ENCODE data around the gene ZBTB18. TPM values are rescaled to one million over a fixed set of nuclear protein-coding genes. Genes with fewer than 3 reads are reported as not detected.

Gene ZBTB18
- total RNA-seq, 1 experiment from 2014 or later: 12.1 TPM

GRCh38 chr1:244047621-244048255 is 3.3 kb upstream of the ZBTB18 start:
- Histone ChIP-seq H3K27me3 (ENCODE audit: insufficient read depth, low read length) (peaks cover 5% of the 10 kb centered on the region; the same call in 1 of the 2 replicates), H4K20me1 (ENCODE audit: control insufficient read depth, insufficient read depth, insufficient read length) (no peaks in the 10 kb centered on the region), H4K5ac (ENCODE audit: insufficient read length, low read depth, low read length) (no peak overlapping the region), H2AK5ac (ENCODE audit: insufficient read length, low read length) (no peak overlapping the region), H3K79me1 (ENCODE audit: insufficient read depth, low read depth, low read length, poor library complexity, severe bottlenecking) (peaks cover 7% of the 10 kb centered on the region), H3K23me2 (ENCODE audit: insufficient read length, low read depth, low read length, poor library complexity, severe bottlenecking) (peaks cover 20% of the 10 kb centered on the region), H3K4me1 (ENCODE audit: insufficient read depth, low read length) (peaks cover 5% of the 10 kb centered on the region; the same call in 1 of the 2 replicates), H2BK5ac (ENCODE audit: insufficient read length, low read length) (no peak overlapping the region), H3K79me2 (ENCODE audit: insufficient read depth, low read length) (no peaks in the 10 kb centered on the region; the same call in 1 of the 2 replicates), H3K56ac (ENCODE audit: insufficient read length, low read depth, low read length) (no peak overlapping the region), H4K8ac (replicated peaks; ENCODE audit: insufficient read length, low read depth, low read length) (no peak overlapping the region), H2AFZ (ENCODE audit: low read length) (peak overlapping the region; percentile 18), H2BK12ac (ENCODE audit: insufficient read length, low read depth, low read length) (peak overlapping the region; percentile 30), H3K18ac (ENCODE audit: insufficient read length, low read depth, low read length) (peak overlapping the region; percentile 82), H2BK20ac (ENCODE audit: low read depth, low read length, poor library complexity, severe bottlenecking) (no peak overlapping the region), H3K9ac (ENCODE audit: extremely low read depth, insufficient read length, low read length) (peak overlapping the region; percentile 84), H3T11ph (ENCODE audit: low read length) (no peak overlapping the region), H2BK15ac (ENCODE audit: low read depth, low read length) (peak overlapping the region; percentile 13; the same call in 1 of the 2 replicates), H3K4me2 (ENCODE audit: insufficient read depth, insufficient read length, low read length) (peak overlapping the region; percentile 69), H3K4ac (ENCODE audit: low read depth, low read length) (no peak overlapping the region), H2BK120ac (ENCODE audit: low read depth, low read length, poor library complexity, severe bottlenecking) (no peak overlapping the region), H3K9me3 (ENCODE audit: control insufficient read depth, low read depth, low read length) (no peaks in the 10 kb centered on the region), H3K27ac (ENCODE audit: insufficient read length, low read depth, low read length) (peak overlapping the region; percentile 58), H4K91ac (ENCODE audit: insufficient read length, low read depth, low read length) (no peak overlapping the region), H3K14ac (ENCODE audit: insufficient read depth, low read length) (peak overlapping the region; percentile 45), H3K23ac (ENCODE audit: insufficient read length, low read depth, low read length) (no peak overlapping the region)
- Mint-ChIP-seq H3K36me3 (ENCODE audit: insufficient read depth in 1 of 3, low read depth in 3 of 3) (no peaks in the 10 kb centered on the region; a peak in 1 of 7 replicates), H3K4me3 (peak overlapping the region; percentile 89 to 93), H3K4me1 (peaks cover 8 to 9% of the 10 kb centered on the region in 2 experiments), H3K9me3 (no peaks in the 10 kb centered on the region; a peak in 1 of 5 replicates), H3K27me3 (ENCODE audit: low read depth) (peaks cover 20% of the 10 kb centered on the region), H3K27ac (peak overlapping the region in 1 of 3 experiments; percentile 97; a peak in 4 of 7 replicates)
- no peak for DNase-seq
- TF ChIP-seq, protein P1, sequence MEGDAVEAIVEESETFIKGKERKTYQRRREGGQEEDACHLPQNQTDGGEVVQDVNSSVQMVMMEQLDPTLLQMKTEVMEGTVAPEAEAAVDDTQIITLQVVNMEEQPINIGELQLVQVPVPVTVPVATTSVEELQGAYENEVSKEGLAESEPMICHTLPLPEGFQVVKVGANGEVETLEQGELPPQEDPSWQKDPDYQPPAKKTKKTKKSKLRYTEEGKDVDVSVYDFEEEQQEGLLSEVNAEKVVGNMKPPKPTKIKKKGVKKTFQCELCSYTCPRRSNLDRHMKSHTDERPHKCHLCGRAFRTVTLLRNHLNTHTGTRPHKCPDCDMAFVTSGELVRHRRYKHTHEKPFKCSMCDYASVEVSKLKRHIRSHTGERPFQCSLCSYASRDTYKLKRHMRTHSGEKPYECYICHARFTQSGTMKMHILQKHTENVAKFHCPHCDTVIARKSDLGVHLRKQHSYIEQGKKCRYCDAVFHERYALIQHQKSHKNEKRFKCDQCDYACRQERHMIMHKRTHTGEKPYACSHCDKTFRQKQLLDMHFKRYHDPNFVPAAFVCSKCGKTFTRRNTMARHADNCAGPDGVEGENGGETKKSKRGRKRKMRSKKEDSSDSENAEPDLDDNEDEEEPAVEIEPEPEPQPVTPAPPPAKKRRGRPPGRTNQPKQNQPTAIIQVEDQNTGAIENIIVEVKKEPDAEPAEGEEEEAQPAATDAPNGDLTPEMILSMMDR (conservative IDR thresholded peaks at IDR 0.05): no peak
- WGBS (ENCODE audit: extremely low coverage, insufficient read length, low lambda C conversion rate): no CpG with 5 or more reads among the region's 54 CpGs

Measured in H9 (cell line).